ENCODE measurements around the gene RNF126.

The RNF126 gene

GRCh38 chr19:641702-642101 lies 21.3 kb downstream of the RNF126 start:
- DNase-seq (ENCODE audit: low read depth): no peak

GRCh38 chr19:640606-641189 lies 22.3 kb downstream of the RNF126 start:
- DNase-seq (ENCODE audit: low read depth): no peak
- no peak for TF ChIP-seq CTCF (conservative IDR thresholded peaks at IDR 0.05; ENCODE audit: low read length)
- H3K4me3 ChIP-seq (ENCODE audit: low read length): no peak overlapping the region

More at GRCh38 chr19:641702-642101, 21.3 kb downstream of the RNF126 start:
- TF ChIP-seq CTCF (conservative IDR thresholded peaks at IDR 0.05; ENCODE audit: low read length): no peak
- no peak overlapping the region for H3K4me3 ChIP-seq (ENCODE audit: low read length)

- TF ChIP-seq CTCF (conservative IDR thresholded peaks at IDR 0.05; ENCODE audit: low read length): no peak
- H3K4me3 ChIP-seq (ENCODE audit: low read length): no peak overlapping the region; the same call in 1 of the 2 replicates
- no peak for DNase-seq (ENCODE audit: low read depth)
These were observed 22.9 kb downstream of the RNF126 start for GRCh38 chr19:640161-640558.

GRCh38 chr19:639253-640160 lies 23.5 kb downstream of the RNF126 start, which contains the start of gene FGF22:
FGF22 (plus strand) TSS chr19:639879; CDS start chr19:639926, 47 bp downstream.
- DNase-seq (ENCODE audit: low read depth): peak; percentile 80
- no peak for TF ChIP-seq CTCF (conservative IDR thresholded peaks at IDR 0.05; ENCODE audit: low read length)
- H3K4me3 ChIP-seq (ENCODE audit: low read length): peak within 1 kb of the TSS; percentile 62

- DNase-seq (ENCODE audit: low read depth): no peak
- TF ChIP-seq CTCF (conservative IDR thresholded peaks at IDR 0.05; ENCODE audit: low read length): no peak
- H3K4me3 ChIP-seq (ENCODE audit: low read length): peak overlapping the region; percentile 62
These were observed 24.1 kb downstream of the RNF126 start for GRCh38 chr19:638906-639252.

GRCh38 chr19:634975-635652 lies 27.9 kb downstream of the RNF126 start:
- DNase-seq (ENCODE audit: low read depth): no peak
- TF ChIP-seq CTCF (conservative IDR thresholded peaks at IDR 0.05; ENCODE audit: low read length): no peak
- no peak overlapping the region for H3K4me3 ChIP-seq (ENCODE audit: low read length)

All from AG10803 (cell line).